Fibroblast of the aortic adventitia (primary cell): ENCODE data around the gene RNF7. TPM values are rescaled to one million over a fixed set of nuclear protein-coding genes. Genes with fewer than 3 reads are reported as not detected.

ENCODE experiments used
- DNase-seq: peaks from one replicate; pipeline ENCODE4 v3.0.0-alpha.2; 2010; ENCODE audit warnings: low read depth
- H3K4me3 ChIP-seq: 2 replicates; pipeline ENCODE4 v1.5.1; 2011; ENCODE audit warnings: low read depth, mild to moderate bottlenecking, control low read depth, low read length, moderate library complexity
- total RNA-seq: library from RNA; depleted of rRNA; stranded (reverse); fragments of >200 nt; gene quantifications from 2 replicates; pipeline ENCODE4 v1.2.3, GENCODE V29; 2012; ENCODE audit warnings: low replicate concordance
- TF ChIP-seq, protein P1 (sequence below): IDR thresholded peaks from 2 replicates; pipeline ENCODE4 v1.5.1; 2011; ENCODE audit warnings: mild to moderate bottlenecking, low read length, control low read depth, inconsistent platforms; ENCODE audit not compliant: insufficient read depth

RNF7 gene
- total RNA-seq, 1 donor, result 64.7 TPM

DNA sequence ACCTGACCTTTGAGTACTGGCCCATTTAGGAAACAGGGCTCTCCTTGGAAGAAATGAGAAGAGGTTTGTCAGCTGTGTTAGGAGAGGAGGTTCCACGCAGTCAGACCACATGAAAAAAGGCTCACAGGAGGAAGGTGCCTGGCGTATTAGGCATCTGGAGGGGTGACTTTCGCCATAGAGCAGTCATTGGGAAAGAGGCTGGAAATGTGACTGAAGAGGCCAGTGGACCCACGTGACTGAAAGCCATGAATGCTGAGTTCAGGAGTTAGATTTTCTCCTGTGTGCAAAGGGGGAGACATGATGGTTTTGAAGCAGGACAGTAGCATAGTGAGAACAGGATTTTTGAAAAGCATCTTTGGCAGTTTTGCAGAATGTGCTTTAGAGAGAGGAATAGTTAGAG, 29.7 kb upstream of the RNF7 start:
- TF ChIP-seq, protein P1, sequence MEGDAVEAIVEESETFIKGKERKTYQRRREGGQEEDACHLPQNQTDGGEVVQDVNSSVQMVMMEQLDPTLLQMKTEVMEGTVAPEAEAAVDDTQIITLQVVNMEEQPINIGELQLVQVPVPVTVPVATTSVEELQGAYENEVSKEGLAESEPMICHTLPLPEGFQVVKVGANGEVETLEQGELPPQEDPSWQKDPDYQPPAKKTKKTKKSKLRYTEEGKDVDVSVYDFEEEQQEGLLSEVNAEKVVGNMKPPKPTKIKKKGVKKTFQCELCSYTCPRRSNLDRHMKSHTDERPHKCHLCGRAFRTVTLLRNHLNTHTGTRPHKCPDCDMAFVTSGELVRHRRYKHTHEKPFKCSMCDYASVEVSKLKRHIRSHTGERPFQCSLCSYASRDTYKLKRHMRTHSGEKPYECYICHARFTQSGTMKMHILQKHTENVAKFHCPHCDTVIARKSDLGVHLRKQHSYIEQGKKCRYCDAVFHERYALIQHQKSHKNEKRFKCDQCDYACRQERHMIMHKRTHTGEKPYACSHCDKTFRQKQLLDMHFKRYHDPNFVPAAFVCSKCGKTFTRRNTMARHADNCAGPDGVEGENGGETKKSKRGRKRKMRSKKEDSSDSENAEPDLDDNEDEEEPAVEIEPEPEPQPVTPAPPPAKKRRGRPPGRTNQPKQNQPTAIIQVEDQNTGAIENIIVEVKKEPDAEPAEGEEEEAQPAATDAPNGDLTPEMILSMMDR, result no peak
- no peak for DNase-seq
- no peak overlapping the region for H3K4me3 ChIP-seq

- H3K4me3 ChIP-seq, result no peak overlapping the region
- TF ChIP-seq, protein P1, result no peak
- no peak for DNase-seq
Measured at GRCh38 chr3:141709126-141709770, 28.9 kb upstream of the RNF7 start.

DNA sequence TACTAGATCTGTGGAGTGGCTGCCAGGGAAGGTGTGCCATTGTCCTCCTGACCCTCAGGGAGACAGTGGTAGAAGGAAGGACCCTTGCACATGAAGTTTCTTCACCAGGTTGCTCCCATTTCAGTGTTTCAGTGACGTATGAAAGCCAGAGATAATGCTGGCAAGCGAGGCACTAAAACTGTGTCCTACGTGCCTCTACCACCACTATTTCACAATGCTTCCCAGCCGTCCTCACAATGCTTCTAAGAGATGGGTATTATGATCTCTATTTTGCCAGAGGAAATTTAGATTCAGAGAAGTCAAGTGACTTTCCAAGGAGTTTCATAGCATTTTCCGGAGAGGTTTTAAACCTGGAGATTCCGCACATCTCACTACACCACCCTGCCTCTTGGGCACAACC, 28.0 kb upstream of the RNF7 start:
- TF ChIP-seq, protein P1, result no peak
- no peak for DNase-seq
- no peak overlapping the region for H3K4me3 ChIP-seq

- H3K4me3 ChIP-seq, result no peak overlapping the region
- DNase-seq, result peak; percentile 97
- TF ChIP-seq, protein P1, result no peak
Measured at GRCh38 chr3:141710888-141711616, 27.0 kb upstream of the RNF7 start.

GRCh38 chr3:141714671-141715070, 23.4 kb upstream of the RNF7 start:
- TF ChIP-seq, protein P1, result no peak
- DNase-seq, result no peak
- H3K4me3 ChIP-seq, result no peak overlapping the region

- DNase-seq, result no peak
- TF ChIP-seq, protein P1, result no peak
- no peak overlapping the region for H3K4me3 ChIP-seq
Measured at GRCh38 chr3:141722081-141722480, 16.0 kb upstream of the RNF7 start.
